Measurements from ENCODE around the gene PCSK1N. TPM values are rescaled to one million over a fixed set of nuclear protein-coding genes. Genes with fewer than 3 reads are reported as not detected.

PCSK1N gene
- total and polyA plus RNA-seq, 9 of the 15 experiments (the other 6 are each of a cell fraction or from before 2014, with no cell fraction given), result 0.07 to 0.55 (median 0.54) TPM; not detected in 6

DNA sequence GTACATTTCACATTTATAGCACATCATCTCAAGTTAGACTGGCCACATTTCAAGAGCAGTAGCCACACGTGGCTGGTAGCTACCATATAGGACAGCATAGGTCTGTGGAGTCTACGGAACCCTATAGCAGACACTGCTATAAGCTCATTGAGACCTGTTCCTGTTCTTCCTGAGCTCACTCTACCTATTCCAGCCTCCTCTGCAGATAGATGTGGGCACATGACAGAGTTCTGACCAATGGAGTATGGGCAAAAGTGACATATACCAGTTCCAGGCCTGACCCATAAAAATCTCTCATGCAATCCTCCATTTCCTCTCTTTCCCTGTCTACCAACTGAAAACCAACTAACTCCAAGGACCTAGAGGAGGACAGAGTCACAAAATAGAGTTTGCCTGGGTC is 37.1 kb downstream of the PCSK1N start:
- in situ Hi-C loops (cut with MboI) (no loop called here), intact Hi-C loops (cut with micrococcal nuclease) (no loop called here)
- TF ChIP-seq PML (IDR thresholded peaks at IDR 0.05; ENCODE audit: low read length) (no peak), TAL1 (IDR thresholded peaks at IDR 0.05) (no peak)
- TF ChIP-seq, protein P1, sequence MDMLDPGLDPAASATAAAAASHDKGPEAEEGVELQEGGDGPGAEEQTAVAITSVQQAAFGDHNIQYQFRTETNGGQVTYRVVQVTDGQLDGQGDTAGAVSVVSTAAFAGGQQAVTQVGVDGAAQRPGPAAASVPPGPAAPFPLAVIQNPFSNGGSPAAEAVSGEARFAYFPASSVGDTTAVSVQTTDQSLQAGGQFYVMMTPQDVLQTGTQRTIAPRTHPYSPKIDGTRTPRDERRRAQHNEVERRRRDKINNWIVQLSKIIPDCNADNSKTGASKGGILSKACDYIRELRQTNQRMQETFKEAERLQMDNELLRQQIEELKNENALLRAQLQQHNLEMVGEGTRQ (CRISPR knock-in tag; IDR thresholded peaks at IDR 0.05), result peak; percentile 53
- TF ChIP-seq, protein P2, sequence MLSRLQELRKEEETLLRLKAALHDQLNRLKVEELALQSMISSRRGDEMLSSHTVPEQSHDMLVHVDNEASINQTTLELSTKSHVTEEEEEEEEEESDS (CRISPR knock-in tag; IDR thresholded peaks at IDR 0.05), result no peak
- TF ChIP-seq, protein P3, sequence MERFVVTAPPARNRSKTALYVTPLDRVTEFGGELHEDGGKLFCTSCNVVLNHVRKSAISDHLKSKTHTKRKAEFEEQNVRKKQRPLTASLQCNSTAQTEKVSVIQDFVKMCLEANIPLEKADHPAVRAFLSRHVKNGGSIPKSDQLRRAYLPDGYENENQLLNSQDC (CRISPR knock-in tag; IDR thresholded peaks at IDR 0.05), result no peak
- TF ChIP-seq, protein P4, sequence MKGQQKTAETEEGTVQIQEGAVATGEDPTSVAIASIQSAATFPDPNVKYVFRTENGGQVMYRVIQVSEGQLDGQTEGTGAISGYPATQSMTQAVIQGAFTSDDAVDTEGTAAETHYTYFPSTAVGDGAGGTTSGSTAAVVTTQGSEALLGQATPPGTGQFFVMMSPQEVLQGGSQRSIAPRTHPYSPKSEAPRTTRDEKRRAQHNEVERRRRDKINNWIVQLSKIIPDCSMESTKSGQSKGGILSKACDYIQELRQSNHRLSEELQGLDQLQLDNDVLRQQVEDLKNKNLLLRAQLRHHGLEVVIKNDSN (CRISPR knock-in tag; IDR thresholded peaks at IDR 0.05), result peak; percentile 59; the same call in 1 of the 2 replicates
- DNase-seq (ENCODE audit: extremely low read depth in 1 of 4, low spot score in 3 of 4) (peak in 1 of 4 experiments; percentile 13), FAIRE-seq (no peak), ATAC-seq (no peak)
- Histone ChIP-seq H3K9me1 (ENCODE audit: control insufficient read depth, insufficient read depth, low read length) (no peaks in the 10 kb centered on the region), H3K36me3 (ENCODE audit: control insufficient read depth, insufficient read depth, low read length) (peaks cover 19% of the 10 kb centered on the region; the same call in 2 of the 3 replicates), H3K79me2 (ENCODE audit: control insufficient read depth, insufficient read depth, low read length) (peaks cover 10% of the 10 kb centered on the region), H3K27me3 (ENCODE audit: control insufficient read depth in 2 of 2, insufficient read depth in 2 of 2, low read length in 2 of 2) (no peaks in the 10 kb centered on the region), H3K4me1 (replicated peaks in 1 of 2; ENCODE audit: control insufficient read depth in 2 of 2, insufficient read depth in 2 of 2, low read length in 2 of 2) (peaks cover 39 to 68% of the 10 kb centered on the region in 2 experiments), H4K20me1 (replicated peaks; ENCODE audit: control insufficient read depth, insufficient read depth, low read length) (no peaks in the 10 kb centered on the region; the same call in 1 of the 2 replicates), H3K9ac (ENCODE audit: insufficient read depth in 1 of 2, low read depth in 2 of 2, low read length in 2 of 2) (no peak overlapping the region; a peak in 2 of 4 replicates), H3K4me3 (no peak overlapping the region), H3K27ac (ENCODE audit: extremely low read depth, low read depth, low read length) (peak overlapping the region; percentile 53), H3K4me2 (ENCODE audit: insufficient read depth, low read length) (no peak overlapping the region), H2AFZ (ENCODE audit: low read depth, low read length) (peak overlapping the region; percentile 49; the same call in 1 of the 2 replicates), H3K9me3 (replicated peaks; ENCODE audit: control insufficient read depth, insufficient read depth, low read depth, low read length) (no peaks in the 10 kb centered on the region)
- BruUV-seq (replicated peaks), result no TSS peak
- 63% methylated on average over 2 of the region's 2 CpGs for WGBS (ENCODE audit: insufficient coverage, low coverage, missing lambda C conversion rate)
- POLR2A ChIA-PET, result interaction anchor here (0.7 kb wide), 1 partner anchor 160 kb away, joined by 3 read pairs; no protein-coding TSS in a partner anchor
- CTCF ChIA-PET (ENCODE audit: low intra/inter-chr PET ratio), result no interaction called here

All from K562 (cell line).